Neural crest cell (in vitro differentiated cells): Measurements from ENCODE around the gene DENND1A. TPM values are rescaled to one million over a fixed set of nuclear protein-coding genes. Genes with fewer than 3 reads are reported as not detected.

Experiments
- DNase-seq: peaks from one replicate; pipeline ENCODE4 v3.0.0; 2021; ENCODE audit warnings: low read depth, mixed read lengths, low spot score
- H3K27ac Mint-ChIP-seq: one replicate; pipeline ENCODE4 v1.8.0; 2021; ENCODE audit warnings: mild to moderate bottlenecking, mixed read lengths; ENCODE audit not compliant: unreplicated experiment
- H3K27me3 Mint-ChIP-seq: 2 replicates; pipeline ENCODE4 v1.8.0; 2021; ENCODE audit warnings: low read depth, mild to moderate bottlenecking, mixed read lengths
- H3K36me3 Mint-ChIP-seq: 2 replicates; pipeline ENCODE4 v1.8.0; 2021; ENCODE audit warnings: low read depth, mild to moderate bottlenecking, mixed read lengths
- H3K4me1 Mint-ChIP-seq: 2 replicates; pipeline ENCODE4 v1.8.0; 2021; ENCODE audit warnings: mixed read lengths
- H3K4me3 Mint-ChIP-seq: one replicate; pipeline ENCODE4 v1.8.0; 2021; ENCODE audit warnings: mild to moderate bottlenecking, mixed read lengths
- H3K9me3 Mint-ChIP-seq: 2 replicates; pipeline ENCODE4 v1.8.0; 2021; ENCODE audit warnings: mixed read lengths
- total RNA-seq: library from RNA; stranded (reverse); gene quantifications from 2 replicates; pipeline ENCODE4 v1.2.1, GENCODE V29; 2021
- TF ChIP-seq, protein P1 (sequence below): fragments of 200-600 bp; sonication (generic); conservative IDR thresholded peaks from 2 replicates; pipeline ENCODE4 v1.5.0; 2021; ENCODE audit warnings: antibody characterized with exemption, mild to moderate bottlenecking

The DENND1A gene
- total RNA-seq, 1 donor from 2014 or later, result 17.8 TPM

DNA sequence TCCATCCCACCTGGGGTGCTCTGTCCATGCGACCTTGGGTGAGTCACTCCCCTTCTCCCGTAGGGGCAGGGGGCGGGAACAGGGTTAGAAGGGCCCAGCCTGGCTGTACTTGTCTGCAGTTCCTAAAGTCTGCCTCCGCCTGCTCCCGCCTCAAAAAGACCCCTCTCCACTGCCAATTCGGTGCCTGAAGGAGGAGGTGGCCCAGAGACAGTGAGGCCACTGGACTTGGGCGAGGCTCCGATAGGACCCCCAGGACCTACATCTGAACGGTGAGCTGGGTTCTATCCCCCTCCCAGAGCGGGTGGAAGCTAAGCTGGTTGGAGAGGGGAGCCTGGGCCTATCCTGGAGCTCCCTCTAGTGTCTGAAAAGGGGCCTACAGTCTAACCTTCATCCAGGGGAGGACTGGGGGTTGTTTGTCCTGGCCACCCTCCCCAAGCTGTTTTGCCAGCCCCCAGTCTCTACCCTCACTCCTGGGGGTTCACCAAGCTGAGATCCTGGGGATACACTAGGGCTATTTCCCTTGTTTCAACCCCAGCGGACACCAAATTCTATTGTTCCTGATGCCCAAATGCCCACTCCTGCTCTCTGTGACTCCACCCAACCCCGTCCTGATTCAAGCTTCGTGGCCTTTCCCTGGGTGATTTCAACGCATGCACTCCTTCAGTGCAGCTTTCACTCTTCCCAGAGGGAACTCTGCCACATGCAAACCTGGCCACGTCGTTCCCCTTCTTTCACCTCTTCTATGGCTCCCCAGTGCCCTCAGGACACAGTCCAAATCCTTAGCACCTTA lies 580.0 kb downstream of the DENND1A start:
- no peaks in the 10 kb centered on the region for H3K9me3 Mint-ChIP-seq
- TF ChIP-seq, protein P1, sequence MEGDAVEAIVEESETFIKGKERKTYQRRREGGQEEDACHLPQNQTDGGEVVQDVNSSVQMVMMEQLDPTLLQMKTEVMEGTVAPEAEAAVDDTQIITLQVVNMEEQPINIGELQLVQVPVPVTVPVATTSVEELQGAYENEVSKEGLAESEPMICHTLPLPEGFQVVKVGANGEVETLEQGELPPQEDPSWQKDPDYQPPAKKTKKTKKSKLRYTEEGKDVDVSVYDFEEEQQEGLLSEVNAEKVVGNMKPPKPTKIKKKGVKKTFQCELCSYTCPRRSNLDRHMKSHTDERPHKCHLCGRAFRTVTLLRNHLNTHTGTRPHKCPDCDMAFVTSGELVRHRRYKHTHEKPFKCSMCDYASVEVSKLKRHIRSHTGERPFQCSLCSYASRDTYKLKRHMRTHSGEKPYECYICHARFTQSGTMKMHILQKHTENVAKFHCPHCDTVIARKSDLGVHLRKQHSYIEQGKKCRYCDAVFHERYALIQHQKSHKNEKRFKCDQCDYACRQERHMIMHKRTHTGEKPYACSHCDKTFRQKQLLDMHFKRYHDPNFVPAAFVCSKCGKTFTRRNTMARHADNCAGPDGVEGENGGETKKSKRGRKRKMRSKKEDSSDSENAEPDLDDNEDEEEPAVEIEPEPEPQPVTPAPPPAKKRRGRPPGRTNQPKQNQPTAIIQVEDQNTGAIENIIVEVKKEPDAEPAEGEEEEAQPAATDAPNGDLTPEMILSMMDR, result peak; percentile 98
- H3K27me3 Mint-ChIP-seq, result peaks cover 32% of the 10 kb centered on the region
- H3K27ac Mint-ChIP-seq, result no peak overlapping the region
- H3K4me3 Mint-ChIP-seq, result peak overlapping the region; percentile 35
- H3K36me3 Mint-ChIP-seq, result no peaks in the 10 kb centered on the region
- DNase-seq, result peak; percentile 79
- H3K4me1 Mint-ChIP-seq, result peaks cover 9% of the 10 kb centered on the region

DNA sequence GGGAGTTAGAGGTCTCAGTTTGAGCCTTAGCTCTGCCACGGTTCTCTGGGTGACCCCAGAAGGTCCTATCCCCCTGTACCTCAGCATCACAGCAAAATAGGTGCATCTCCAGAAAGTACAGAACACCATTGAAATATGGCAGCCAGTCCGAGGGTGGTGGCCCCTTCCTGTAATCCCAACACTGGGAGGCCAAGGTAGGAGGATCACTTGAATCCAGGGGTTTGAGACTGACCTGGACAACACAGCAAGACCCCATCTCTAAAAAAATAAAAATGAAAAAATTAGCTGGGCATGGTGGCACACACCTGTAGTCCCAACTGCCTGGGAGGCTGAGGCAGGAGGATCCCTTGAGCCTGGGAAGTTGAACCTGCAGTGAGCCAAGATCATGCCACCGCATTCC lies 580.9 kb downstream of the DENND1A start:
- Mint-ChIP-seq H3K36me3 (no peaks in the 10 kb centered on the region), H3K4me1 (peaks cover 4% of the 10 kb centered on the region), H3K27ac (no peak overlapping the region), H3K9me3 (no peaks in the 10 kb centered on the region), H3K27me3 (peaks cover 30% of the 10 kb centered on the region), H3K4me3 (no peak overlapping the region)
- no peak for DNase-seq
- TF ChIP-seq, protein P1, result no peak

DNA sequence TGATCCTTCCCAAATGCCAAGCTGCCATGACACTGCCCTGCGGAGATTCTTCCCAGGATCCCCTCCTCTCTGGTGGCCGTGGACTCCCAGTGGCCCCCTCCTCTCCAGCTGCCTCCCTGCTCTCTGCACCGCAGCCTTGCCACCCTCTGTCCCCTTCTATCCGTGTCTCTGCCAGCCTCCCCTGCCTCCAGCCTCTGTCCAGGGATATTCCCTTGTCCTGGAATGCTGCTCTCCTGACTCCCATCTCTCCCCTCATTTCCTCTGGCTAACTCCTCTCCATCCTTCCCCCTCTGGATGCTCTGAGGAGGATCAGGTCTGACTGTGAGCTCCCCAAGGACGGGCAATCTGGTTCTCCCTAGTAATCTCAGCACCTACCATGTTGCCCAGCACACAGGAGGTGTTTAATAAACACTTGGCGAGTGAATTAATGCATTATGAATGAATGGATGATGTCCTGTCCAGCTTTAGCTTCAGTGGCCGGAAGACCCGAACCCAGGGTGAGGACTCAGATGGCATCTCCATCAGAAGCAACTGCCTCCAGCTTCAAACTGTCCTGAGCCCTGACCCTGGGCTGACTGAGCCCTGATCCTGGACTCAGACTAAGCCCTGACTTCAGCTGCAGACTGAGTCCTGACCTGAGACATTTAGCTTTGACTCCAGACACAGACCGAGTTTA lies 581.5 kb downstream of the DENND1A start:
- no peak overlapping the region for H3K4me3 Mint-ChIP-seq
- H3K27ac Mint-ChIP-seq, result no peak overlapping the region
- TF ChIP-seq, protein P1, result no peak
- no peak for DNase-seq
- H3K27me3 Mint-ChIP-seq, result peaks cover 28% of the 10 kb centered on the region
- H3K9me3 Mint-ChIP-seq, result no peaks in the 10 kb centered on the region
- peaks cover 3% of the 10 kb centered on the region for H3K4me1 Mint-ChIP-seq
- no peaks in the 10 kb centered on the region for H3K36me3 Mint-ChIP-seq

DNA sequence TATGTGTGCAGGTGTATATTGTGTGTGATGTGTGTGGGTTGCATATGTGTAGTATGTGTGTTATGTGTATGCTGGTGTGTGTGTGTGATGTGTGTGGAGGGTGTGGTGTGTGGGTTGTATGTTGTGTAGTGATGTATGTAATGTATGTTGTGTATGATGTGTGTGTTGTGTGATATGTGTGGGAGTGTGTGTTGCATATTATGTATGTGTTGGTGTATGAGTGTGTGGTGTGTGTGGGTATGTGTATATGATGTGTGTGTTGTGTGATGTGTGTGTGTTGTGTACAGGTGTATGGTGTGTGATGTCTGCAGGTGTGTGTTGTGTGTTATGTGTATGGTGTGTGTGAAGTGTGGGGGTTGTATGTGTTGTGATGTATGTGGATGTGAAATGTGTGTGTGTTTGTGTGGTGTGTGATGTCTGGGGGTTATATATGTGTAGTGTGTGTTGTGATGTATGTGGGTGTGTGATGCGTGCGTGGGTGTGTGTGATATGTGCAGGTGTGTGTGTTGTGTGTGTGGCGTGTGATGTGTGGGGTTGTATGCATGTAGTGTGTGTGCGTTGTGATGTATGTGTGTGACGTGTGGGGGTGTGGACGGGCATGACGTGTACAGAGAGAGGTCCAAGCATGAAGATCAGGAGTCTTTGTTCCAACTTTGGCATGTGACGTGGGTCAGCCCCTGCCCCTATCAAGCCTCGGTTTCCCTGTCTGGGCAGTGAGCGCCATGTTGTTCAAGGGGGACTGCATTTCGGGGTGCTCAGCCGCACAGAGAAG lies 582.5 kb downstream of the DENND1A start:
- Mint-ChIP-seq H3K36me3 (no peaks in the 10 kb centered on the region), H3K27me3 (peaks cover 24% of the 10 kb centered on the region), H3K4me1 (no peaks in the 10 kb centered on the region), H3K9me3 (no peaks in the 10 kb centered on the region), H3K27ac (no peak overlapping the region), H3K4me3 (no peak overlapping the region)
- TF ChIP-seq, protein P1, result no peak
- no peak for DNase-seq

DNA sequence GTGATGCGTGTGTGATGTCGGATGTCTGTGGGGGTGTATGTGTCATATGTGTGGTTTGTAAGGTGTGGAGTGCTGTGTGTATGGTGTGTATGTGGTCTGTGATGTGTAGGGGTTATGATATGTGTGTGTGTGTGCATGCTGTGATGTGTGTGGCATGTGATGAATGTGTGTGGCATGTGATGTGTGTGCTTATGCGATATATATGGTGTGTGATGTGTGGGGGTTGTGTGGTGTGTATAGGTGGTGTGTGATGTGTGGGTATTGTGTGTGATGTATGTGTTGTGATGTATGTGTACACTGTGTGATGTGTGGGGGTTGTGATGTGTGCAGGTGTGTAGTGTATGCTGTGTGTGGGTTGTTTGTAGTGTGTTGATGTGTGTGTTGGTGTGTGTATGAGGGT lies 583.1 kb downstream of the DENND1A start:
- Mint-ChIP-seq H3K36me3 (no peaks in the 10 kb centered on the region), H3K9me3 (no peaks in the 10 kb centered on the region), H3K27ac (no peak overlapping the region), H3K4me3 (no peak overlapping the region), H3K4me1 (no peaks in the 10 kb centered on the region), H3K27me3 (peaks cover 20% of the 10 kb centered on the region)
- DNase-seq, result no peak
- TF ChIP-seq, protein P1, result no peak
